K562 (cell line): ENCODE data around the gene KRTAP25-1. TPM values are rescaled to one million over a fixed set of nuclear protein-coding genes. Genes with fewer than 3 reads are reported as not detected.

Source experiments
- ATAC-seq: fragments of 200-7000 bp; cut with Tn5 transposase; 3 replicates; pipeline ENCODE4 v1.9.1; 2020; ENCODE audit warnings: moderate library complexity
- BruUV-seq: library from RNA; stranded (reverse); fragments of 400-500 nt; replicated peaks from 2 replicates; lab custom pipeline; 2021; lab: Mats Ljungman, UMichigan
- CTCF ChIA-PET: fragments of 300-600 bp; formaldehyde crosslinking; extraction: SDS; loops from one replicate; lab custom pipeline; 2021; ENCODE audit warnings: low intra/inter-chr PET ratio; lab: Yijun Ruan, JAX
- POLR2A ChIA-PET: fragments of 300-600, 350-650 bp; sonication (Branson Sonifier 250); formaldehyde crosslinking; extraction: SDS; loops from one replicate; lab custom pipeline; 2021; ENCODE audit warnings: antibody characterized with exemption, inconsistent platforms; lab: Yijun Ruan, JAX
- DNase-seq, 4 experiments: peaks; one replicate each; pipeline versions ENCODE4 v3.0.0 to v3.0.0-alpha.2; 2011 to 2018; ENCODE audit warnings: low spot score in 3 of 4, mixed read lengths in 3 of 4; ENCODE audit errors: extremely low read depth in 1 of 4
- FAIRE-seq: peaks from 2 replicates; lab custom pipeline; 2011; peaks lifted over from hg19 to GRCh38; lab: Jason Lieb, UNC
- H2AFZ ChIP-seq: 2 replicates; pipeline ENCODE4 v1.6.0; 2011; ENCODE audit warnings: low read depth, low read length, control low read depth, inconsistent platforms
- H3K27ac ChIP-seq: fragments of 200-600 bp; 3 replicates; pipeline ENCODE4 v1.8.0; 2011; ENCODE audit warnings: low read depth, mild to moderate bottlenecking, control low read depth, inconsistent platforms, low read length, moderate library complexity, mixed read lengths; ENCODE audit errors: extremely low read depth
- H3K27me3 ChIP-seq, 2 experiments: fragments of 300-600 bp in 1 of 2; 2 replicates in 1 of 2; 3 replicates in 1 of 2; pipeline versions ENCODE4 v1.6.0 to v1.8.0; 2011; ENCODE audit warnings: inconsistent platforms in 2 of 2, low read length in 2 of 2, mild to moderate bottlenecking in 1 of 2, mixed read lengths in 1 of 2, moderate library complexity in 1 of 2; ENCODE audit not compliant: control insufficient read depth in 2 of 2, insufficient read depth in 2 of 2
- H3K36me3 ChIP-seq: fragments of 300-600 bp; 3 replicates; pipeline ENCODE4 v1.8.0; 2011; ENCODE audit warnings: mild to moderate bottlenecking, low read length, inconsistent platforms; ENCODE audit not compliant: control insufficient read depth, insufficient read depth
- H3K4me1 ChIP-seq, 2 experiments: fragments of 200-600 bp in 1 of 2; replicated peaks in 1 of 2; 2 replicates in 1 of 2; 3 replicates in 1 of 2; pipeline versions ENCODE4 v1.5.1 to v1.8.0; 2011; ENCODE audit warnings: inconsistent platforms in 2 of 2, low read length in 2 of 2, mild to moderate bottlenecking in 1 of 2, mixed read lengths in 1 of 2, moderate library complexity in 1 of 2; ENCODE audit not compliant: control insufficient read depth in 2 of 2, insufficient read depth in 2 of 2
- H3K4me2 ChIP-seq: 2 replicates; pipeline ENCODE4 v1.6.1; 2011; ENCODE audit warnings: low read length, control low read depth, inconsistent platforms, mixed read lengths; ENCODE audit not compliant: insufficient read depth
- H3K4me3 ChIP-seq: fragments of 200-600 bp; sonication (generic), shearing (Covaris generic); 2 replicates; pipeline ENCODE4 v1.5.1; 2016; ENCODE audit warnings: control low read depth, inconsistent platforms
- H3K79me2 ChIP-seq: fragments of 200-600 bp; 3 replicates; pipeline ENCODE4 v1.8.0; 2011; ENCODE audit warnings: low read length, inconsistent platforms; ENCODE audit not compliant: control insufficient read depth, insufficient read depth
- H3K9ac ChIP-seq, 2 experiments: 2 replicates each; pipeline versions ENCODE4 v1.6.0 to v1.6.1; 2011; ENCODE audit warnings: low read depth in 2 of 2, low read length in 2 of 2, control low read depth in 1 of 2, inconsistent platforms in 1 of 2, mild to moderate bottlenecking in 1 of 2, mixed read lengths in 1 of 2; ENCODE audit not compliant: insufficient read depth in 1 of 2
- H3K9me1 ChIP-seq: one replicate; pipeline ENCODE4 v1.6.0; 2011; ENCODE audit warnings: inconsistent platforms, mild to moderate bottlenecking, low read length, moderate library complexity; ENCODE audit not compliant: control insufficient read depth, insufficient read depth
- H3K9me3 ChIP-seq: replicated peaks from 2 replicates; pipeline ENCODE4 v1.5.1; 2011; ENCODE audit warnings: low read depth, low read length, inconsistent platforms; ENCODE audit not compliant: control insufficient read depth, insufficient read depth
- H4K20me1 ChIP-seq: replicated peaks from 2 replicates; pipeline ENCODE4 v1.6.1; 2011; ENCODE audit warnings: low read length, inconsistent platforms, mixed read lengths; ENCODE audit not compliant: control insufficient read depth, insufficient read depth
- CEBPB ChIP-seq: fragments of 450-650 bp; IDR thresholded peaks from 2 replicates; pipeline ENCODE4 v1.6.1; 2016; ENCODE audit warnings: missing genetic modification characterization, missing compliant biosample characterization
- DMBX1 ChIP-seq: fragments of 250-450 bp; sonication (Bioruptor Pico); IDR thresholded peaks from 2 replicates; pipeline ENCODE4 v1.8.0; 2022; ENCODE audit warnings: inconsistent platforms, mild to moderate bottlenecking, moderate library complexity, borderline replicate concordance
- PHB ChIP-seq: fragments of 250-450 bp; sonication (Bioruptor Pico); IDR thresholded peaks from 2 replicates; pipeline ENCODE4 v1.5.0; 2021
- SMAD3 ChIP-seq: fragments of 450-650 bp; formaldehyde crosslinking; conservative IDR thresholded peaks from 2 replicates; pipeline ENCODE4 v1.4.0; 2020; ENCODE audit warnings: mild to moderate bottlenecking
- TCF7L2 ChIP-seq: fragments of 150-350 bp; IDR thresholded peaks from 2 replicates; pipeline ENCODE4 v1.6.1; 2016; ENCODE audit warnings: low read depth, mild to moderate bottlenecking, low read length, moderate library complexity
- ZNF57 ChIP-seq: fragments of 450-650 bp; formaldehyde crosslinking; IDR thresholded peaks from 2 replicates; pipeline ENCODE4 v1.4.0; 2020; ENCODE audit warnings: mild to moderate bottlenecking, moderate library complexity
- WGBS: fragments of 100-300 bp; shearing (Covaris generic); methylation state at CpG from one replicate; pipeline ENCODE4 v1.1.6; 2016; ENCODE audit warnings: low coverage, mixed read lengths; ENCODE audit not compliant: insufficient coverage; ENCODE audit errors: missing lambda C conversion rate; 5-methylcytosine and 5-hydroxymethylcytosine counted together
- in situ Hi-C: fragments of 300-500 bp; cut with MboI; formaldehyde crosslinking; loops from 4 replicates; pipeline ENCODE4 v1.15.0; 2018; ENCODE audit warnings: inconsistent platforms, mixed read lengths
- intact Hi-C: fragments of 100-400 bp; cut with micrococcal nuclease; formaldehyde crosslinking; loops from 2 replicates; pipeline ENCODE4 v1.14.2; 2022
- polyA plus RNA-seq, 8 experiments: library from polyadenylated mRNA; depleted of rRNA in 4 of 8; stranded (reverse) in 5 of 8; unstranded in 3 of 8; fragments of >200 nt; fragmentation: Nextera tagmentation in 2 of 8; fragmentation: Illumina TruSeq in 1 of 8; extraction: Ambion mirVana in 2 of 8; extraction: Trizol in 1 of 8; gene quantifications; 2 replicates each; pipeline versions ENCODE4 v1.2.1 to v1.2.3, GENCODE V29; 2011 to 2014; ENCODE audit warnings: inconsistent platforms in 1 of 8, missing spikeins in 1 of 8
- total RNA-seq, 7 experiments: library from RNA; depleted of rRNA in 6 of 7; stranded (reverse); fragments of >200 nt in 6 of 7; fragmentation: Illumina TruSeq in 2 of 7; extraction: Trizol in 2 of 7; gene quantifications; 2 replicates each; pipeline versions ENCODE4 v1.2.1 to v1.2.3, GENCODE V29; 2011 to 2021; ENCODE audit warnings: low replicate concordance in 1 of 7

Gene KRTAP25-1
- total and polyA plus RNA-seq, 9 of the 15 experiments (the other 6 are each of a cell fraction or from before 2014, with no cell fraction given): not detected

DNA sequence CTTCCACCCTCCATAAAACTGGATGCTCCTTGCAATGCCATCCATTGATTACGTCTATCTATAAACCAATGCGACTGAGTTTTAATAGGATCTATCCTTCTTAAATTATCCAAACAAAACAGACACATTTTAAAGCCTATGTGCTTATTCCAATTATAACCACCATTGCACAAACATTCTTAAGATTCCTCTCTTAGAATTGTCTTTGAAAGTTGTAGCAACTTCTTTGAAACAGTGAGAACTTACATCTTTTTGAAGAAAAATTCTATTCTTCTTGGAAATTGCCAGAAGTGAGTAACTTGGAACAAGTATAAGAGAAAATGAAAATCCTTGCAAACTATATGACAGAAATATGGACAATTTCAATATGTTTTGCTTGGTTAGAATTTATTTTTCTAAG is 30.9 kb upstream of the KRTAP25-1 start, which contains the start of gene KRTAP26-1:
TSS of gene KRTAP26-1 (minus strand) at position 101 of the 400 bp plus-strand sequence. CDS start 280 bp downstream, outside the sequence.
- intact Hi-C loops (no loop called here), in situ Hi-C loops (no loop called here)
- Histone ChIP-seq H3K36me3 (no peaks in the 10 kb centered on the region), H3K79me2 (no peaks in the 10 kb centered on the region), H2AFZ (no peak within 1 kb of the TSS), H3K27me3 (no peaks in the 10 kb centered on the region), H3K27ac (no peak within 1 kb of the TSS), H3K4me3 (no peak within 1 kb of the TSS), H3K4me2 (no peak within 1 kb of the TSS), H4K20me1 (no peaks in the 10 kb centered on the region), H3K9ac (no peak within 1 kb of the TSS), H3K9me3 (no peaks in the 10 kb centered on the region), H3K4me1 (no peaks in the 10 kb centered on the region), H3K9me1 (no peaks in the 10 kb centered on the region)
- TF ChIP-seq TCF7L2 (no peak), PHB (no peak), ZNF57 (CRISPR knock-in tag) (no peak), SMAD3 (CRISPR knock-in tag) (no peak)
- POLR2A ChIA-PET: no interaction called here
- no peak for DNase-seq
- BruUV-seq: no TSS peak
- WGBS: 2% methylated on average over 2 of the region's 2 CpGs
- ATAC-seq: no peak
- FAIRE-seq: no peak
- CTCF ChIA-PET: no interaction called here

GRCh38 chr21:30315701-30316100 is 26.4 kb upstream of the KRTAP25-1 start:
- BruUV-seq: no TSS peak
- POLR2A ChIA-PET: no interaction called here
- intact Hi-C loops: no loop called here
- Histone ChIP-seq H2AFZ (no peak overlapping the region), H3K27ac (no peak overlapping the region), H3K4me3 (no peak overlapping the region), H3K36me3 (no peaks in the 10 kb centered on the region), H3K9me1 (no peaks in the 10 kb centered on the region)
- in situ Hi-C loops: no loop called here
- TF ChIP-seq DMBX1 (CRISPR knock-in tag) (no peak), CEBPB (tag) (no peak)
- TF ChIP-seq, all 486 proteins: peak for 0
- H3K9me3 ChIP-seq: no peaks in the 10 kb centered on the region
- H4K20me1 ChIP-seq: no peaks in the 10 kb centered on the region
- CTCF ChIA-PET: no interaction called here
- FAIRE-seq: no peak
- no peak overlapping the region for H3K4me2 ChIP-seq
- no peaks in the 10 kb centered on the region for H3K79me2 ChIP-seq
- H3K27me3 ChIP-seq: no peaks in the 10 kb centered on the region
- no peaks in the 10 kb centered on the region for H3K4me1 ChIP-seq
- ATAC-seq: no peak
- WGBS: 4% methylated on average over 2 of the region's 2 CpGs
- H3K9ac ChIP-seq: no peak overlapping the region
- no peak for DNase-seq
